ENCODE results near the gene CIB2. TPM values are rescaled to one million over a fixed set of nuclear protein-coding genes. Genes with fewer than 3 reads are reported as not detected.

Gene CIB2
- total RNA-seq, 1 experiment from 2014 or later = 17.3 TPM

DNA sequence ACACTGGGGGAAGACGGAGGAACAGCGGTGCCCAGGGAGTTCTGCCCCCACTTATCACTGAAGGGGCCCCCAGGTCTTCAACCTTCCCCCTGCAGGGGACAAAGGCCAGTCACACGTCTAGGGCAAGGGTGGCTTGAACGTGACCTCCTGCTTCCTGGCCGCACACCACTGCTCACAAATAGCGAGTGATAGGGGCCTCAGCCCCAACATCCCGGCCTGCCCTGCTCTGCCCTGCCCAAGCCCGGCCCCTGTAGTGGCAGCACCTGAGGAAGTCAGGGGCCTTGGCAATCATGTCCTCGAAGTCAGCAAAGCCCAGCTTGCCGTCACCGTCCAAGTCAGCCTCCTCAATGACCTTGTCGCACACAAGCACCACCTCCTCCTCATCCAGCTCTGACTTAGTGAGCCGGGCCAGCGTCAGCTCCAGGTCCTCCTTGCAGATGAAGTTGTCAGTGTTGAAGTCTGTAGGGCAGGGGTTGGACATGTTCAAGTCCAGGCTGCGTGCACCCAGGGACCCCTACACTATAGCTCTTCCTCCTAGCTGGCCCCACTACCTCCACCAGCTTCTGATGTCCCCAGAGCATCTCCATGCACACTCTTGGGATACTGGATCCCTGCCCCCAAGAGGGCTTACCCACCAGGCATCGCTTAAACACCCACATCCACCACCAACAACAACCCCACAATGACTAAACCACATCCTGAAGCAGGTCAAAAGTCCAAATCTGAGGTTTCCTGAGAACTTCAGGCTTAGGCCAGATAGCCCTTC lies 25.6 kb downstream of the CIB2 start:
- no peak for TF ChIP-seq POLR2A (IDR thresholded peaks at IDR 0.05; ENCODE audit: borderline replicate concordance, extremely low read depth, insufficient read depth, insufficient read length)
- no peak for TF ChIP-seq SIN3A (IDR thresholded peaks at IDR 0.05; ENCODE audit: low read depth)
- no peak for TF ChIP-seq SP1 (IDR thresholded peaks at IDR 0.05; ENCODE audit: low read depth)
- no peak for TF ChIP-seq RAD21 (IDR thresholded peaks at IDR 0.05; ENCODE audit: low read depth)
- no peak for TF ChIP-seq YY1 (IDR thresholded peaks at IDR 0.05; ENCODE audit: extremely low read depth, insufficient replicate concordance, low read depth, low read length)
- TF ChIP-seq, protein P1, sequence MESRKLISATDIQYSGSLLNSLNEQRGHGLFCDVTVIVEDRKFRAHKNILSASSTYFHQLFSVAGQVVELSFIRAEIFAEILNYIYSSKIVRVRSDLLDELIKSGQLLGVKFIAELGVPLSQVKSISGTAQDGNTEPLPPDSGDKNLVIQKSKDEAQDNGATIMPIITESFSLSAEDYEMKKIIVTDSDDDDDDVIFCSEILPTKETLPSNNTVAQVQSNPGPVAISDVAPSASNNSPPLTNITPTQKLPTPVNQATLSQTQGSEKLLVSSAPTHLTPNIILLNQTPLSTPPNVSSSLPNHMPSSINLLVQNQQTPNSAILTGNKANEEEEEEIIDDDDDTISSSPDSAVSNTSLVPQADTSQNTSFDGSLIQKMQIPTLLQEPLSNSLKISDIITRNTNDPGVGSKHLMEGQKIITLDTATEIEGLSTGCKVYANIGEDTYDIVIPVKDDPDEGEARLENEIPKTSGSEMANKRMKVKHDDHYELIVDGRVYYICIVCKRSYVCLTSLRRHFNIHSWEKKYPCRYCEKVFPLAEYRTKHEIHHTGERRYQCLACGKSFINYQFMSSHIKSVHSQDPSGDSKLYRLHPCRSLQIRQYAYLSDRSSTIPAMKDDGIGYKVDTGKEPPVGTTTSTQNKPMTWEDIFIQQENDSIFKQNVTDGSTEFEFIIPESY (IDR thresholded peaks at IDR 0.05; ENCODE audit: extremely low read depth, insufficient replicate concordance, low read length) = no peak
- TF ChIP-seq CBX3 (IDR thresholded peaks at IDR 0.05; ENCODE audit: low read depth) = no peak
- TF ChIP-seq EZH2 (IDR thresholded peaks at IDR 0.05) = no peak
- ChIA-PET RAD21 (ENCODE audit: low non-redundant PET in 1 of 2, low total read pairs in 2 of 2, uncharacterized antibody in 2 of 2, unreplicated experiment in 2 of 2) (no interaction called here), CTCF (no interaction called here), POLR2A (no interaction called here)
- Histone ChIP-seq H2AFZ (ENCODE audit: low read depth, low read length, poor library complexity, severe bottlenecking) (no peak overlapping the region), H3K4me1 (ENCODE audit: control insufficient read depth in 1 of 2, insufficient read depth in 2 of 2, low read length in 2 of 2) (0 out of 4 replicates have a peak, but pooled peaks cover 0 to 6% of the 10 kb centered on the region in 2 experiments), H3K27me3 (ENCODE audit: insufficient read depth, low read length) (no peaks in the 10 kb centered on the region), H3K4me3 (replicated peaks in 1 of 2; ENCODE audit: low read depth in 1 of 2, low read length in 2 of 2) (no peak overlapping the region), H3K9me2 (ENCODE audit: insufficient read depth) (no peaks in the 10 kb centered on the region), H4K20me1 (ENCODE audit: insufficient read depth) (no peaks in the 10 kb centered on the region), H3K27ac (ENCODE audit: low read depth, low read length) (no peak overlapping the region), H3K9me3 (ENCODE audit: control insufficient read depth in 1 of 2, insufficient read depth in 1 of 2, low read depth in 1 of 2, low read length in 2 of 2) (no peaks in the 10 kb centered on the region), H3K79me2 (ENCODE audit: insufficient read depth, low read length) (no peaks in the 10 kb centered on the region), H3K4me2 (ENCODE audit: low read length) (no peak overlapping the region), H3K9ac (ENCODE audit: low read length) (no peak overlapping the region), H3K36me3 (ENCODE audit: control insufficient read depth in 1 of 2, insufficient read depth in 2 of 2, low read length in 2 of 2) (no peaks in the 10 kb centered on the region)
- ATAC-seq (no peak), DNase-seq (ENCODE audit: low read depth, low spot score) (no peak)
- intact Hi-C loops (cut with micrococcal nuclease) = no loop called here
- BruUV-seq (replicated peaks) = no TSS peak

All from HCT116 (cell line).